DND-41 (cell line): ENCODE results near the gene INSYN2A.

Source experiments
- CTCF ChIP-seq: IDR thresholded peaks from 2 replicates; pipeline ENCODE4 v1.5.1; 2012; ENCODE audit warnings: borderline replicate concordance, low read length, moderate library complexity, mild to moderate bottlenecking; ENCODE audit not compliant: poor library complexity, severe bottlenecking; ENCODE audit errors: extremely low read depth
- EZH2 ChIP-seq: IDR thresholded peaks from 3 replicates; pipeline ENCODE4 v1.6.1; 2012; ENCODE audit warnings: borderline replicate concordance, low read depth, mild to moderate bottlenecking, moderate library complexity, low read length, inconsistent platforms; ENCODE audit not compliant: severe bottlenecking

- TF ChIP-seq EZH2 (no peak), CTCF (no peak)
Measured at GRCh38 chr10:127236266-127236665, 39.9 kb upstream of the INSYN2A start.
